Right cardiac atrium (tissue), 5 donors: ENCODE results near the gene TMUB2. TPM values are rescaled to one million over a fixed set of nuclear protein-coding genes. Genes with fewer than 3 reads are reported as not detected.
"Not testable (repeated sequence)": the region's sequence is repeated elsewhere in the genome, so short reads cannot be mapped to it uniquely, and the experiment has no call there.

Experiments used
- ATAC-seq, 2 donors: fragments of 200-7000 bp; cut with Tn5 transposase; one replicate each; pipeline versions ENCODE4 v1.8.0 to v1.9.1; 2020; ENCODE audit warnings: moderate library complexity in 2 of 2, mild to moderate bottlenecking in 1 of 2
- DNase-seq, 3 donors: peaks; one replicate each; pipeline ENCODE4 v3.0.0-alpha.2; 2020
- H3K27ac ChIP-seq: one replicate; pipeline ENCODE4 v1.5.1; 2013; ENCODE audit warnings: mild to moderate bottlenecking, low read length, control low read depth, moderate library complexity
- H3K27me3 ChIP-seq: one replicate; pipeline ENCODE4 v1.6.1; 2013; ENCODE audit not compliant: control insufficient read depth, insufficient read depth
- H3K4me1 ChIP-seq: one replicate; pipeline ENCODE4 v1.6.1; 2013; ENCODE audit warnings: low read length; ENCODE audit not compliant: control insufficient read depth, insufficient read depth
- H3K4me3 ChIP-seq: one replicate; pipeline ENCODE4 v1.5.1; 2013; ENCODE audit warnings: low read length, control low read depth
- H3K9me3 ChIP-seq: one replicate; pipeline ENCODE4 v1.6.1; 2013; ENCODE audit warnings: low read length; ENCODE audit not compliant: control insufficient read depth
- WGBS: extraction: QIAGEN DNeasy Blood & Tissue Kit; methylation state at CpG from one replicate; pipeline ENCODE4 v1.1.7; 2013; 5-methylcytosine and 5-hydroxymethylcytosine counted together
- intact Hi-C, 4 donors: fragments of 100-400 bp; cut with DNase I; formaldehyde crosslinking; loops; one replicate each; pipeline versions ENCODE4 v1.11.0 to v1.14.0; 2022 to 2023
- microRNA-seq, 2 donors: library from miRNA; unstranded; fragments of <30 nt; microRNA quantifications; one replicate each; pipeline ENCODE4 v1.2.0, GENCODE V29; 2020 to 2021
- polyA plus RNA-seq: library from polyadenylated mRNA; stranded (reverse); fragments of 200-250 nt; gene quantifications from one replicate; pipeline ENCODE4 v1.2.3, GENCODE V29; 2013
- total RNA-seq, 4 donors: library from RNA; stranded (reverse); fragmentation: NEBNext Ultra II Directional; extraction: Animal tissue kit (Norgen Biotek cat#: 25700); gene quantifications; one replicate each; pipeline ENCODE4 v1.2.1, GENCODE V29; 2021
- donor health status: healthy with polysubstance abuse.
- donor health status: DM: no; HTN: yes; CAD: no.
- donor health status: DM: no; HTN: no; CAD: no.
- donor health status: DM: no; HTN: yes; CAD: no; lungs with severe emphysema.
- donor health status: DM: yes; HTN: yes; CAD: no.

TMUB2 gene
- total and polyA plus RNA-seq, 5 donors, result 23.5 to 27.6 (median 26.3) TPM

DNA sequence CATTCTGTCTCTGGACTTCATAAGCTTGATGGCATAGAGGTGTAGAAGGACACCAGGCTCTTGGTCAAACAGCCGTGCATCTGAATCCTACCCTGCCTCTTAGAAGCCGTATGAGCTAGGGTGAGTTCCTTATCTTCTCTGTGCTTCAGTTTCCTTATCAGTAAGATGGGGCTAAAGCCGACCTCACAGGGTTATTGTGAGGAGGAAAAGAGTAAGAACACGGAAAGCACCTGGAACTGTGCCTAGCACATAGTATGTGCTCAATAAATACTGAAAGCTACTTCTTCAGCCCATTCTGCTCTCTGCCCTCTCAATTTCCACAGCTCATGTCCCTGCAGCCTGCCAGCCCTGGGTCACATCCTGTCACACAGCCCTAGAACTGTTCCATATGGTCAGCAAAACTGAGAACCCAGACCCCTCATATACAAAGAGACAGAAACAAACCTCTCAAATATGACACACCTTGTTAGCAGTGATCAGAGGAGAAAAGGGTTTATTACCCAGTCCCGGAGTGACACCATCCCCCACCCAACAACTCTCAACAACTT lies 49.7 kb downstream of the TMUB2 start:
- H3K9me3 ChIP-seq, result no peaks in the 10 kb centered on the region
- no peaks in the 10 kb centered on the region for H3K27me3 ChIP-seq
- WGBS, result 57% methylated on average over 5 of the region's 5 CpGs
- ATAC-seq (no peak), DNase-seq (no peak)
- peaks cover 1% of the 10 kb centered on the region for H3K4me1 ChIP-seq
- intact Hi-C loops, result no loop called here
- no peak overlapping the region for H3K27ac ChIP-seq
- no peak overlapping the region for H3K4me3 ChIP-seq

DNA sequence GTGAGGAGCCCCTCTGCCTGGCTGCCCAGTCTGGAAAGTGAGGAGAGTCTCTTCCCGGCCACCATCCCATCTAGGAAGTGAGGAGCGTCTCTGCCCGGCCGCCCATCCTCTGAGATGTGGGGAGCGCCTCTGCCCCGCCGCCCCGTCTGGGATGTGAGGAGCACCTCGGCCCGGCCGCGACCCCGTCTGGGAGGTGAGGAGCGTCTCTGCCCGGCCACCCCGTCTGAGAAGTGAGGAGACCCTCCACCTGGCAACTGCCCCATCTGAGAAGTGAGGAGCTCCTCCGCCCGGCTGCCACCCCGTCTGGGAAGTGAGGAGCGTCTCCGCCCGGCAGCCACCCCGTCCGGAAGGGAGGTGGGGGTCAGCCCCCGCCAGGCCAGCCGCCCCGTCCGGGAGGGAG lies 51.1 kb downstream of the TMUB2 start:
- H3K4me3 ChIP-seq, H3K9me3 ChIP-seq, H3K27me3 ChIP-seq, H3K27ac ChIP-seq, H3K4me1 ChIP-seq, intact Hi-C loops, DNase-seq, ATAC-seq: not testable (repeated sequence)
- 88% methylated on average over 24 of the region's 28 CpGs for WGBS

DNA sequence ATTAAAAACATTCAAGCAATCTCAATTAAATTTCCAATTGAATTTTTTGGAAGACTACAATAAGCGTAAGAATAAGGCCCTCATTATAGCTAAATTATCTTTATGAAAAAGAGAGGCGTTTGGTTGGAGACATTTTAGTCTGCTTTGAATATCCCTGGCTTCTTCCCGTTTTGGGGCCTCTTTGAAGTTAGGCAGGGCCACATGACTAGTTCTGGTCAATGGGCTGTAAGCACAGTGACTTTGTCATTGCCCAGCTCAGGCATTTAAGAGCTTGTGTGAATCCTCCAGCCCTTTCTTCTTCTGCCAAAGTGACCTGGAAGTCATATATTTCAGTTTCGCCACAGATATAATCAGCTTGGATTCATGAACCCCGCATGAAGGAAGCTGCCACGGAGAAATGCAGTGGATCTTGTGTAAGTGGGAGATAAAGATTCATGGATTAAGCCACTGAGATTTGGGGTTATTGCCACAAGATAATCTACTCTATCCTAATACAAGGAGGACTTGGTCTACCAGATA lies 54.4 kb downstream of the TMUB2 start:
- Histone ChIP-seq H3K27ac (no peak overlapping the region), H3K27me3 (no peaks in the 10 kb centered on the region), H3K4me1 (no peaks in the 10 kb centered on the region), H3K4me3 (no peak overlapping the region), H3K9me3 (no peaks in the 10 kb centered on the region)
- no peak for DNase-seq
- WGBS, result 67% methylated on average over 6 of the region's 6 CpGs
- no peak for ATAC-seq
- intact Hi-C loops, result loop anchor here in 1 of 4 donors (5.0 kb wide), 1 partner anchor 51 kb away; no protein-coding TSS in a partner anchor

Small RNA genes lying within 50 kb of the gene (microRNA-seq; reads per million reads assigned to microRNA genes)
- gene MIR6782, result 0 reads per million in 2 donors

Other genes starting within 250 kb of the TMUB2 start
- not detected for gene PPY, start 244.5 kb upstream of the TMUB2 start, total RNA-seq
- gene PPY, start 244.5 kb upstream of the TMUB2 start, polyA plus RNA-seq, result not detected
- not detected for gene PYY, start 233.0 kb upstream of the TMUB2 start, total RNA-seq
- gene PYY, start 233.0 kb upstream of the TMUB2 start, polyA plus RNA-seq, result not detected
- 1 to 10 TPM; 1.2 to 4.0 (median 2.3) TPM for gene NAGS, start 182.3 kb upstream of the TMUB2 start, total RNA-seq
- gene NAGS, start 182.3 kb upstream of the TMUB2 start, polyA plus RNA-seq, result 1.8 TPM
- gene TMEM101, start 172.0 kb upstream of the TMUB2 start, total RNA-seq, result 10 to 100 TPM; 13.7 to 21.1 (median 19.3) TPM
- 19.8 TPM for gene TMEM101, start 172.0 kb upstream of the TMUB2 start, polyA plus RNA-seq
- 10 to 100 TPM; 44.5 to 54.9 (median 49.3) TPM for gene LSM12, start 120.3 kb upstream of the TMUB2 start, total RNA-seq
- 35.0 TPM for gene LSM12, start 120.3 kb upstream of the TMUB2 start, polyA plus RNA-seq
- gene G6PC3, start 116.2 kb upstream of the TMUB2 start, total RNA-seq, result 10 to 100 TPM; 31.9 to 46.9 (median 38.5) TPM
- 71.4 TPM for gene G6PC3, start 116.2 kb upstream of the TMUB2 start, polyA plus RNA-seq
- 10 to 100 TPM; 47.9 to 89.2 (median 74.4) TPM for gene HDAC5, start 63.3 kb upstream of the TMUB2 start, total RNA-seq
- 72.4 TPM for gene HDAC5, start 63.3 kb upstream of the TMUB2 start, polyA plus RNA-seq
- 1 to 10 TPM in 1 of 4 donors, under 1 TPM in 3; 0.47 to 1.4 (median 0.76) TPM for gene HROB, start 45.0 kb upstream of the TMUB2 start, total RNA-seq
- 0.38 TPM for gene HROB, start 45.0 kb upstream of the TMUB2 start, polyA plus RNA-seq
- gene ASB16, start 16.3 kb upstream of the TMUB2 start, total RNA-seq, result 10 to 100 TPM in 2 of 4 donors, 1 to 10 TPM in 2; 5.3 to 11.3 (median 9.7) TPM
- 5.4 TPM for gene ASB16, start 16.3 kb upstream of the TMUB2 start, polyA plus RNA-seq
- gene ATXN7L3, start 12.9 kb downstream of the TMUB2 start, total RNA-seq, result 10 to 100 TPM; 37.5 to 52.7 (median 41.2) TPM
- 31.0 TPM for gene ATXN7L3, start 12.9 kb downstream of the TMUB2 start, polyA plus RNA-seq
- 10 to 100 TPM; 36.7 to 63.4 (median 58.6) TPM for gene UBTF, start 32.7 kb downstream of the TMUB2 start, total RNA-seq
- gene UBTF, start 32.7 kb downstream of the TMUB2 start, polyA plus RNA-seq, result 43.5 TPM
- gene SLC4A1, start 81.2 kb downstream of the TMUB2 start, total RNA-seq, result under 1 TPM in 3 of 4 donors, not detected in 1; 0.31 to 0.72 (median 0.46) TPM
- gene SLC4A1, start 81.2 kb downstream of the TMUB2 start, polyA plus RNA-seq, result 0.16 TPM
- 1 to 10 TPM; 1.8 to 4.5 (median 2.3) TPM for gene RUNDC3A, start 121.6 kb downstream of the TMUB2 start, total RNA-seq
- 1.6 TPM for gene RUNDC3A, start 121.6 kb downstream of the TMUB2 start, polyA plus RNA-seq
- 10 to 100 TPM; 56.7 to 69.9 (median 66.4) TPM for gene SLC25A39, start 137.9 kb downstream of the TMUB2 start, total RNA-seq
- gene SLC25A39, start 137.9 kb downstream of the TMUB2 start, polyA plus RNA-seq, result 73.0 TPM
- 100 to 1,000 TPM; 158 to 215 (median 194) TPM for gene GRN, start 158.3 kb downstream of the TMUB2 start, total RNA-seq
- gene GRN, start 158.3 kb downstream of the TMUB2 start, polyA plus RNA-seq, result 100 TPM
- gene FAM171A2, start 176.9 kb downstream of the TMUB2 start, total RNA-seq, result 1 to 10 TPM; 2.4 to 4.0 (median 3.1) TPM
- 1.9 TPM for gene FAM171A2, start 176.9 kb downstream of the TMUB2 start, polyA plus RNA-seq
- gene ITGA2B, start 202.7 kb downstream of the TMUB2 start, total RNA-seq, result 10 to 100 TPM in 1 of 4 donors, 1 to 10 TPM in 3; 3.9 to 14.3 (median 8.6) TPM
- 3.4 TPM for gene ITGA2B, start 202.7 kb downstream of the TMUB2 start, polyA plus RNA-seq